Ectodermal cell (in vitro differentiated cells): ENCODE data around the gene PGM5.

Experiments used
- H3K27ac ChIP-seq: 2 replicates; pipeline ENCODE4 v1.7.0; 2013; ENCODE audit warnings: mild to moderate bottlenecking, low read depth, low read length; ENCODE audit not compliant: insufficient read depth, poor library complexity, severe bottlenecking
- H3K27me3 ChIP-seq: 2 replicates; pipeline ENCODE4 v1.7.0; 2013; ENCODE audit warnings: mild to moderate bottlenecking, low read length; ENCODE audit not compliant: insufficient read depth, control insufficient read depth, poor library complexity, severe bottlenecking
- H3K36me3 ChIP-seq: one replicate; pipeline ENCODE4 v1.7.0; 2013; ENCODE audit warnings: low read length; ENCODE audit not compliant: control insufficient read depth, insufficient read depth
- H3K4me1 ChIP-seq: one replicate; pipeline ENCODE4 v1.7.0; 2013; ENCODE audit warnings: low read length; ENCODE audit not compliant: control insufficient read depth, insufficient read depth
- H3K4me3 ChIP-seq: 2 replicates; pipeline ENCODE4 v1.7.0; 2013; ENCODE audit warnings: low read depth, low read length, control low read depth; ENCODE audit not compliant: insufficient read depth
- H3K9me3 ChIP-seq: 2 replicates; pipeline ENCODE4 v1.7.0; 2013; ENCODE audit warnings: mild to moderate bottlenecking, low read length, moderate library complexity; ENCODE audit not compliant: control insufficient read depth
- WGBS, 2 experiments: methylation state at CpG; one replicate each; pipeline ENCODE4 v1.1.7; 2013; ENCODE audit warnings: missing lambda C conversion rate in 2 of 2; 5-methylcytosine and 5-hydroxymethylcytosine counted together

The PGM5 gene

GRCh38 chr9:68431307-68431706 is 74.9 kb downstream of the PGM5 start:
- peaks cover 6% of the 10 kb centered on the region for H3K4me1 ChIP-seq
- no peaks in the 10 kb centered on the region for H3K9me3 ChIP-seq
- peaks cover 14% of the 10 kb centered on the region for H3K27me3 ChIP-seq
- H3K36me3 ChIP-seq, result no peaks in the 10 kb centered on the region
- 94 to 100% methylated on average over 1 of the region's 1 CpG for WGBS, 2 experiments
- H3K4me3 ChIP-seq, result no peak overlapping the region
- H3K27ac ChIP-seq, result no peak overlapping the region

GRCh38 chr9:68433531-68434110 is 77.2 kb downstream of the PGM5 start:
- Histone ChIP-seq H3K27ac (no peak overlapping the region), H3K36me3 (no peaks in the 10 kb centered on the region), H3K9me3 (no peaks in the 10 kb centered on the region), H3K4me1 (no peaks in the 10 kb centered on the region), H3K27me3 (peaks cover 10% of the 10 kb centered on the region), H3K4me3 (no peak overlapping the region)
- WGBS, 2 experiments, result 82 to 84% methylated on average over 6 of the region's 6 CpGs

- no peak overlapping the region for H3K27ac ChIP-seq
- no peaks in the 10 kb centered on the region for H3K9me3 ChIP-seq
- no peaks in the 10 kb centered on the region for H3K4me1 ChIP-seq
- WGBS, 2 experiments, result 89% methylated on average over 7 of the region's 7 CpGs
- peaks cover 11% of the 10 kb centered on the region for H3K27me3 ChIP-seq
- no peaks in the 10 kb centered on the region for H3K36me3 ChIP-seq
- no peak overlapping the region for H3K4me3 ChIP-seq
These were observed 81.4 kb downstream of the PGM5 start for GRCh38 chr9:68437785-68438184.

GRCh38 chr9:68443624-68444023 is 87.2 kb downstream of the PGM5 start:
- Histone ChIP-seq H3K27ac (no peak overlapping the region), H3K4me1 (no peaks in the 10 kb centered on the region), H3K9me3 (no peaks in the 10 kb centered on the region), H3K4me3 (no peak overlapping the region), H3K36me3 (no peaks in the 10 kb centered on the region), H3K27me3 (peaks cover 23% of the 10 kb centered on the region)
- 83% methylated on average over 2 of the region's 2 CpGs for WGBS, 2 experiments

GRCh38 chr9:68446836-68447235 is 90.4 kb downstream of the PGM5 start:
- no peaks in the 10 kb centered on the region for H3K4me1 ChIP-seq
- H3K27me3 ChIP-seq, result peaks cover 20% of the 10 kb centered on the region
- no peak overlapping the region for H3K4me3 ChIP-seq
- H3K9me3 ChIP-seq, result no peaks in the 10 kb centered on the region
- WGBS, 2 experiments, result 86 to 87% methylated on average over 5 to 7 of the region's 7 CpGs
- H3K27ac ChIP-seq, result no peak overlapping the region
- H3K36me3 ChIP-seq, result no peaks in the 10 kb centered on the region

- Histone ChIP-seq H3K4me3 (no peak overlapping the region), H3K27ac (no peak overlapping the region), H3K27me3 (peaks cover 20% of the 10 kb centered on the region), H3K9me3 (no peaks in the 10 kb centered on the region), H3K4me1 (no peaks in the 10 kb centered on the region), H3K36me3 (no peaks in the 10 kb centered on the region)
- WGBS, 2 experiments, result 81 to 87% methylated on average over 1 to 2 of the region's 2 CpGs
These were observed 91.2 kb downstream of the PGM5 start for GRCh38 chr9:68447611-68448010.

GRCh38 chr9:68454579-68455334 is 98.3 kb downstream of the PGM5 start:
- no peaks in the 10 kb centered on the region for H3K27me3 ChIP-seq
- H3K4me3 ChIP-seq, result no peak overlapping the region
- WGBS, 2 experiments, result 89 to 93% methylated on average over 11 to 13 of the region's 13 CpGs

GRCh38 chr9:68455451-68455850 is 99.0 kb downstream of the PGM5 start:
- Histone ChIP-seq H3K27me3 (no peaks in the 10 kb centered on the region), H3K27ac (no peak overlapping the region), H3K36me3 (no peaks in the 10 kb centered on the region), H3K4me3 (no peak overlapping the region), H3K9me3 (no peaks in the 10 kb centered on the region), H3K4me1 (no peaks in the 10 kb centered on the region)
- WGBS, 2 experiments, result 95 to 100% methylated on average over 2 of the region's 2 CpGs

More at GRCh38 chr9:68454579-68455334, 98.3 kb downstream of the PGM5 start:
- Histone ChIP-seq H3K9me3 (no peaks in the 10 kb centered on the region), H3K4me1 (no peaks in the 10 kb centered on the region), H3K36me3 (no peaks in the 10 kb centered on the region), H3K27ac (no peak overlapping the region)

GRCh38 chr9:68457803-68458202 is 101.4 kb downstream of the PGM5 start:
- Histone ChIP-seq H3K9me3 (no peaks in the 10 kb centered on the region), H3K36me3 (no peaks in the 10 kb centered on the region), H3K27me3 (no peaks in the 10 kb centered on the region), H3K27ac (no peak overlapping the region), H3K4me1 (peaks cover 7% of the 10 kb centered on the region), H3K4me3 (no peak overlapping the region)
- 80 to 82% methylated on average over 1 of the region's 1 CpG for WGBS, 2 experiments

GRCh38 chr9:68458918-68459317 is 102.5 kb downstream of the PGM5 start:
- Histone ChIP-seq H3K27ac (no peak overlapping the region), H3K27me3 (no peaks in the 10 kb centered on the region), H3K4me3 (no peak overlapping the region), H3K4me1 (peaks cover 7% of the 10 kb centered on the region), H3K36me3 (no peaks in the 10 kb centered on the region), H3K9me3 (no peaks in the 10 kb centered on the region)
- WGBS, 2 experiments, result 89 to 93% methylated on average over 1 of the region's 1 CpG
